Measurements from ENCODE around the gene SUDS3.

The SUDS3 gene

GRCh38 chr12:118332511-118332910, 43.8 kb upstream of the SUDS3 start:
- Histone ChIP-seq H3K4me1 (peaks cover 0 to 15% (median 3%) of the 10 kb centered on the region in 4 donors), H3K27me3 (no peaks in the 10 kb centered on the region), H3K9me3 (no peaks in the 10 kb centered on the region), H3K36me3 (no peaks in the 10 kb centered on the region), H3K4me3 (no peak overlapping the region), H3K27ac (no peak overlapping the region)
- intact Hi-C loops (cut with DNase I; ENCODE audit: low total_unique reads): no loop called here
- TF ChIP-seq CTCF (IDR thresholded peaks at IDR 0.05): no peak
- DNase-seq: no peak

DNA sequence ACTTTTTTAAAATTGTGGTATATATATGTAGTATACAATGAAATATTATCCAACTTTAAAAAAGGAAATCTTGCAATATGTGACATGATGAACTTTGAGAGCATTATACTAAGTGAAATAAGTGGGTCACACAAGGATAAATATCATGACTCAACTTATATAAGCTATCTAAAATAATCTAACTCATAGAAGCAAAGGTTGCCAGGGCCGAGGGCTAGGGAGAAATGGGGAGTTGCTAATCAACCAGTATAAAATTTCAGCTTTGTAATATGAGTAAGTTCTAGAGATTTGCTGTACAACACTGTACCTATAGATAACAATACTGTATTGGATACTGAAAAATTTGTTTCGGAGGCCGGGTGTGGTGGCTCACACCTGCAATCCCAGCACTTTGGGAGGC, 42.1 kb upstream of the SUDS3 start:
- intact Hi-C loops (cut with DNase I; ENCODE audit: low total_unique reads): no loop called here
- no peak for TF ChIP-seq CTCF (IDR thresholded peaks at IDR 0.05)
- no peak for DNase-seq
- Histone ChIP-seq H3K27ac (no peak overlapping the region), H3K4me1 (peaks cover 0 to 9% (median 0%) of the 10 kb centered on the region in 4 donors), H3K4me3 (no peak overlapping the region), H3K36me3 (no peaks in the 10 kb centered on the region), H3K27me3 (no peaks in the 10 kb centered on the region), H3K9me3 (no peaks in the 10 kb centered on the region)

DNA sequence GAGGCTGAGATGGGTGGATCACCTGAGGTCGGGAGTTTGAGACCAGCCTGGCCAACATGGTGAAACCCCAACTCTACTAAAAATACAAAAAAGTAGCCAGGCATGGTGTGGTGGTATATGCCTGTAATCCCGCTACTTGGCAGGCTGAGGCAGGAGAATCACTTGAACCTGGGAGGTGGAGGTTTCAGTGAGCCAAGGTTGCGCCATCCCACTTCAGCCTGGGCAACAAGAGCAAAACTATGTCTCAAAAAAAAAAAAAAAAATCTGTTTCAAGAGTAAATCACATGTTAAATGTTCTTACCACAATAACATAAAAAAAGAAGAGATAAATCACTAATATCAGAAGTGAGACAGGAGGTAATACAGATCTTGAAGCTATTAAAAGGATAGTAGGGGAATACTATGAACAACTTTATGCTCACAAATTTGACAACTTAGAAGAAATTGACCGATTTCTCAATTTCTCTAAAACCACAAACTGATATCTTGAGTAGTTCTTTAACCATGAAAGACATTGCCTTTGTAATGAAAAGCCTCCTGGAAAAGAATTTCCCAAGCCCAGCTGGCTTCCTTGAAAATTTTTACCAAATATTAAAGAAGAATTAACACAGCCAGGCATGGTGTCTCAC, 41.3 kb upstream of the SUDS3 start:
- Histone ChIP-seq H3K27me3 (no peaks in the 10 kb centered on the region), H3K9me3 (no peaks in the 10 kb centered on the region), H3K4me3 (no peak overlapping the region), H3K27ac (no peak overlapping the region), H3K4me1 (peaks cover 0 to 6% (median 0%) of the 10 kb centered on the region in 4 donors), H3K36me3 (no peaks in the 10 kb centered on the region)
- intact Hi-C loops (cut with DNase I; ENCODE audit: low total_unique reads): no loop called here
- no peak for TF ChIP-seq CTCF (IDR thresholded peaks at IDR 0.05)
- no peak for DNase-seq

DNA sequence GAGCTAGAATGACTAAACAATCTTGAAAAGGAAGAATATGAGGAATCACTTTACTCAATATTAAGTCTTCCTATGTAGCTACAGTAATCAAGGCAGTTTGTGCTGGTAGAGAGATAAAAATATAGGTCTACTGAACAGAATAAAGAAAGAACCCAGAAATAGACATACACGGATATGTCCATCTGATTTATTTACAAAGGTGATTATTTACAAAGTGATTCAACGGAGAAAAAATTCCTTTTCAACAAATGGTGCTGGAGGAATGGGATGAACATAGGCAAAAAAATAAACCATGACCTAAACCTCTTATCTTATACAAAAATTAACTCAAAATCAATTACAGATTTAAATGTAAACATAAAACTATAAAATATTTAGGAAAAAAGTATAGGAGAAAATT, 40.2 kb upstream of the SUDS3 start:
- no peaks in the 10 kb centered on the region for H3K4me1 ChIP-seq
- no peak for TF ChIP-seq CTCF (IDR thresholded peaks at IDR 0.05)
- intact Hi-C loops (cut with DNase I; ENCODE audit: low total_unique reads): no loop called here

DNA sequence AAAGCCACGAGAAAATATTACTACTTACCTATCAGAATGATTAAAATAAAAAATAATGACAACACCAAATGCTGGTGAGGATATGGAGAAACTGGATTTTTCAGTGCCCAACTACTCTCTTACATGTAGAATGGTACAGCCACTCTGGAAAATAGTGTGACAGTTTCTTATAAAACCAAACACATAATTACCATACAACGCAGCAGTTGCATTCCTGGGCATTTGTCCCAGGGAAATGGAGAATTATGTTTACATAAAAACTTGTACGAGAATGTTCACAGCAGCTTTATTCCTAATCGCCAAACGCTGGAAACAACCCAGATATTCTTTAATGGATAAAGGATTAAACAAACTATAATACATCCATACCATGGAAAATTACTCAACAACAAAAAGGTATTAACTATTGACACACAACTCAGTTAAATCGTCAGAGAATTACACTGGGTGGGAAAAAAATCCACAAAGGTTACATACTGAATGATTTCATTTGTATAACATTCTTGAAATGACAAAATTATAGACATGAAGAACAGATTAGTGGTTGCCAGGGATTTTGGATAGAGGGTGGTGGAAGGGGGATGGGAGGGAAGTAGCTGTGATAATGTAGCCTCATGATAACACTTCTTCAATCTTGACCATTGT, 39.0 kb upstream of the SUDS3 start:
- no peak for TF ChIP-seq CTCF (IDR thresholded peaks at IDR 0.05)
- Histone ChIP-seq H3K9me3 (no peaks in the 10 kb centered on the region), H3K27ac (no peak overlapping the region), H3K36me3 (no peaks in the 10 kb centered on the region), H3K4me3 (no peak overlapping the region), H3K4me1 (no peaks in the 10 kb centered on the region), H3K27me3 (no peaks in the 10 kb centered on the region)
- intact Hi-C loops (cut with DNase I; ENCODE audit: low total_unique reads): no loop called here
- DNase-seq: no peak

More for the DNA sequence above, 40.2 kb upstream of the SUDS3 start:
- H3K27me3 ChIP-seq: no peaks in the 10 kb centered on the region
- H3K36me3 ChIP-seq: no peaks in the 10 kb centered on the region
- no peak overlapping the region for H3K27ac ChIP-seq
- no peak overlapping the region for H3K4me3 ChIP-seq
- no peaks in the 10 kb centered on the region for H3K9me3 ChIP-seq
- DNase-seq: no peak

Data from tibial artery (tissue), 4 donors.